HG02610 (cell line): ENCODE results near the gene PCF11.
A peak's percentile ranks its signal among the peaks of the same experiment; 100 is the strongest.
"Not testable (repeated sequence)": the region's sequence is repeated elsewhere in the genome, so short reads cannot be mapped to it uniquely, and the experiment has no call there.

Experiments used
- ATAC-seq: cut with Tn5 transposase; IDR thresholded peaks from one replicate; pipeline ENCODE4 v1.9.1; 2021; ENCODE audit warnings: mild to moderate bottlenecking, moderate library complexity; ENCODE audit not compliant: unreplicated experiment

Gene PCF11

GRCh38 chr11:83187465-83187864 is 30.5 kb downstream of the PCF11 start:
- no peak for ATAC-seq

GRCh38 chr11:83191491-83191890 is 34.6 kb downstream of the PCF11 start:
- no peak for ATAC-seq

GRCh38 chr11:83191986-83192385 is 35.1 kb downstream of the PCF11 start:
- no peak for ATAC-seq

GRCh38 chr11:83192606-83193245 is 35.8 kb downstream of the PCF11 start:
- no peak for ATAC-seq

GRCh38 chr11:83193315-83194280 is 36.7 kb downstream of the PCF11 start, which contains the start of gene ANKRD42:
Gene ANKRD42 (plus strand): TSS chr11:83193712. CDS start chr11:83194671, 959 bp downstream.
- peak; percentile 92 for ATAC-seq

- ATAC-seq, result peak; percentile 51
Measured at GRCh38 chr11:83194281-83195142, 37.6 kb downstream of the PCF11 start.

GRCh38 chr11:83195143-83195466 is 38.2 kb downstream of the PCF11 start:
- ATAC-seq, result no peak

- ATAC-seq, result no peak
Measured at GRCh38 chr11:83195649-83196048, 38.7 kb downstream of the PCF11 start.

- no peak for ATAC-seq
Measured at GRCh38 chr11:83200035-83200434, 43.1 kb downstream of the PCF11 start.

GRCh38 chr11:83205608-83206185 is 48.8 kb downstream of the PCF11 start:
- no peak for ATAC-seq

GRCh38 chr11:83206221-83206620 is 49.3 kb downstream of the PCF11 start:
- no peak for ATAC-seq

GRCh38 chr11:83206771-83207382 is 49.9 kb downstream of the PCF11 start:
- ATAC-seq, result not testable (repeated sequence)

GRCh38 chr11:83219095-83219494 is 62.2 kb downstream of the PCF11 start:
- ATAC-seq, result no peak

GRCh38 chr11:83220260-83220659 is 63.3 kb downstream of the PCF11 start:
- ATAC-seq, result no peak

GRCh38 chr11:83221694-83222093 is 64.8 kb downstream of the PCF11 start:
- no peak for ATAC-seq

- ATAC-seq, result no peak
Measured at GRCh38 chr11:83222499-83222898, 65.6 kb downstream of the PCF11 start.

- ATAC-seq, result no peak
Measured at GRCh38 chr11:83223457-83223856, 66.5 kb downstream of the PCF11 start.

- ATAC-seq, result no peak
Measured at GRCh38 chr11:83235825-83236224, 78.9 kb downstream of the PCF11 start.
